GM03348 (cell line): Measurements from ENCODE around the gene CORO2B.

Source experiments
- DNase-seq: peaks from one replicate; pipeline ENCODE4 v3.0.0; 2012; ENCODE audit warnings: low spot score

The CORO2B gene

DNA sequence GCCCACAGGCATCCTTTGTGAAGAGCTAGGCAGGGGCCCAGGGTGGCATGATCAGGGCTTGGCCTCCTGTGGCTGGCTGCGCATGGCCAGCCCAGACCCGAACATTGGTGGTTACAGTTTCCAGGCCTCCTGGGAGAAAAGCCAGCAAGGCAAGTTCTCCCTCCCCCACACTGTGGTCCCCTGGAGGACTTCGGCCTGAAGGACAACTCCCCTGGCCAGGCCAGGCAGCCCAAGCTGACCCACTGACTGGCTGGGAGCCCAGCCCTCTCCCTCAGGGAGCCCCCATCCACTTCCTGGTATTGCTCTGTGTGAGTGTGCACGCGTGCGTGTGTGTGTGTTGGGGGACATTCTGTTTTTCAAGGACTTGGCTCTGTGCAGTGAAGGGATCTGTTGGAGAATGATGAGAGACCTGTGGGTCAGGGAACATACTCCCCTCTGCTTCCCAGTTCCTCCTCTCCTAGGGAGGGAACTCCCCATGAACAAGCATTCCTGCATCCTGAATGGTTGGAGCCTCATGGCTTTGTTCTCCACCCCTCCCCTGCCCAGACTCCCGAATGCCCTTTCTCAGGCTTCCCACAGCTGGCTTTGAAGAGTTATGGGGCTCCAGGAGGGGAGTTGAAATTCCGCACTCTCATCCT lies 29.5 kb downstream of the CORO2B start:
- no peak for DNase-seq

DNA sequence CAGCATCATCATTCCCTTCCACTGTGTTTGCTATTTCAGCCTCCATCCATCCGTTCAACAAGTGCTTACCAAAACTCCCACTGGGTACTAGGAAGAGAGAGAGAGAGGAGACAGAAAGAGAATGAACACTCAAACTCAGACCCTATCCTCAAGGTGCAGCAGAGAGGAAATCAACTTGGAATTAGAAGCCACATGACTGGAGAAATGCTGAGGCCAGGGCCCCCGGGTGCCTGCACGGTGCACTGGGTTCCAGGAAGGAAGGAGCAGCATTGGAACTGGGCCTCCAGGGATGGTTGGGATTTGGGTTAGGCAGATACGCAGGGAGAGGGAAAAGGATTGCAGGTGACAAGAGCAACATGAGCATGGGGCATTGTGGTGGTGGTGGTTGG lies 30.0 kb downstream of the CORO2B start:
- no peak for DNase-seq

DNA sequence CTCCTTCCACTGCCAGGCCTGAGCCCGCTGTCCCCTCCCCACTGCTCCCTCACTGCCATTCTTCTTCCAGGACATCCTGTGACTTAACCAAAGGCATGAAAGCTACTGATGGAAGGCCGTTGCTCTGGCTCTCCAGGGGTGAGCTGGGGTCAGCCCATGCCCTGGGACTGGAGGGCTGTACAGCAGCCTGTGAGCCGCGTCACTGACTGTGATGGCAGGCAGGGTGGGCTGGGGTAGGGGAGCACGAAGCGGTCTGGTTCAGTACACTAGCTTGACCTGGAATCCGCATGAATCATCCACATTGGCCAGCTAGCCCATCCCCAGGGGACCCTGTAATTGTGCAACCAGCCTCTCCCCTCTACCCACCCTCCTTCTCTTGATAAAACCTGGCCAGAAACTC lies 30.8 kb downstream of the CORO2B start:
- DNase-seq = peak; percentile 28

DNA sequence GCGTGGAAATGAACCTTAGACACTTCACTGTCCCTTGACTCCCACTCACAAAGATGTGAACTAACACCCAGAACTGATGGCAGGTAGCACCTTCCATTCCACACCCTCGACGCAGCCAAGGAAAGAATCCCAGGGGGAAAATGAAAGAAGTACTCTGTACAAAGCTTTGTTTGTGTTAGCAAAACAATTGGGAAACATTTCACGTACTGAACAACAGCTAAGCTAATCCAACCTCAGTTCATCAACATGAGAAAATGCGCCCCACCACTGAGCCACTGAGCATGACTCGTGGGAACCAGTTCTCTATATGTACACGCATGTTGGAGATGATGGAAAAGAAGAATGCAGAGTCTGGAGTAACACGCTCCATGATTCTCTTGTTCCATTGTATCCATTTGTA lies 32.0 kb downstream of the CORO2B start:
- no peak for DNase-seq

DNA sequence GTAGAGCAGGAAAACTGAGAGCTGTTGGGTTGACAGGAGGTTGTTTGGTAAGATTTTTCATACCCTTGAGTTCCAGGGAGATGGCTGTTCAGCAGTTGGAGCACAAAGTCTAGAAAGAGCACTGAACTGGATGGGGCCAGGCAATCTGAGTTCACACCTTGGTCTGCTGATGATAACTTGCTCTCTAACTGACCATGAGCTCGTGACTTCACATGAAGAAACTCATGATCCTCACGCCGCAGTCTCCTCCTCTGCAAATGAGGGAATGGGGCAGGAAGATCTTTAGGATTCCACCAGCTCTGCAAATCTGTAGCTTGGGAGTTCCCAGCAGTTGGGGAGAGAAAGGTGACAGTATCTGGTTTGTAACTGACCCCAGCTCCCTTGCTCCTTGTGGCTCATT lies 33.7 kb downstream of the CORO2B start:
- DNase-seq = no peak

DNA sequence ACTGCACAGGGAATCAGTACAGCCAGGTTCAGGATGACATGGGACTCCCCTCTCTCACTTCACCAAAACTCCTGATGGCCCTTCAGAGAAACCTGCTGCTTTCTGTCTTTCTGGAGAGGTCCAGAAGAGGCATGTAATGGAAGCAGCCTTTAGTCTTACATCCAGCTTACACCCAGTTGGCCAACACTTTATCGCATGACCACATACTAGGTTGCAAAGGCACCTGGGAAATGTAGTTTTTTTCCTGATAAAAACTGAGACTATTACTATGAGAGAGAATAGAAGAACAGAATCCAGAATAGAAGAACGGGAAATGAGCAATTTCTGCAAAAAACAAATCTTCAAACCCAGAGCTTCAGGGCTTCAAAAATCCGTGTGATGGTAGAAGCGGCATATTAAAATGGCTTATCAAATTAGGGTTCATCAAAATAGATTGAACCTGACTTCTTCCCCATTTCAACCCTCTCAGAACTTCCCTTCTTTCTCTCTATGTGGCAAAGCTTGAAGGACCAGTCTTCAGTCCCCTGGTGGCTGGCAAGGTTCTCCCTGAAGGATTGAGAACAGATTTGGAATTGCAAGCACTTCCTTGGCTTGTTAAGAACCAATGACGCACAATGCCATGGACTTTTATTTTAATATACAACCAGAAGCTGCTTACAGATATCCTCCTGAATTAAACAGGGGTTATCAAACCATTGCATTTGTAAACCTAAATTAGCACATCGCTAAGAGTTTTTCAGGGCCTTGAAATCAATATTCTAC lies 34.4 kb downstream of the CORO2B start:
- no peak for DNase-seq

DNA sequence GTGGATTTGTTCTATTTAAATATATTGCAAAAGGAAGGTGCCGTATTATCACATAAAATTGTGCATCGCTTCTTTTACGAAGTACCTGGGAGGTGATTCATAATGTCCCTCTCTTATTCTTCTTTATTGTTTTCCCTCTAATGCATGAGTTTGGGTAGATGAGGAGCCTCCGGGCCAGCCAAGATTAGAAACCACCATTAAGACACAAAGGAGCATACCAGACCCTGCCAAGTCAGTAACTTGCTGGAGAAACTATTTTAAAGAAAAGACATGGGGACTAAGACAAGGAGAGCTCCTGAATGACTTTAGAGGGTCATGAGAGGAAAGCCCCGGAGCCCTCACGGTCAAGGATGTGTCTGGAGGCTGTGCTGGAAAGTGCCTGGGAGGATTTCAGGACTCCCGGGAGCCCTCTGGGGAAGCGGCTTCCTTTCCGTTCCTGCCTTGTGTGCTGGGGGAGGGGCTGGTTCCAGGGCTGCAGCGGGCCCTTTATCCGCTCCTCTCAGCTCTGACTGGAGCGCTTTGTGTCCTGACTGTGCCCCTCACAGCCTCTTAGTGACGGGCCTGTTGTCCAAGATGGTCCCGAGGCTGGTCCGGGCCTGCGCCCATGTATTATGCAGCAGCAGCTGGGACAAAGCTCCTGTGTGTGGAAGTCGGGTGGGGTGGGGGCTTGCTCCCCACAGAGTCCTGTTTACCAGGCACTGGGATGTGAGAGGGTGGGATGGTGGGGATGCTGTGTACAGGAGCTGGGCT lies 35.7 kb downstream of the CORO2B start:
- no peak for DNase-seq

DNA sequence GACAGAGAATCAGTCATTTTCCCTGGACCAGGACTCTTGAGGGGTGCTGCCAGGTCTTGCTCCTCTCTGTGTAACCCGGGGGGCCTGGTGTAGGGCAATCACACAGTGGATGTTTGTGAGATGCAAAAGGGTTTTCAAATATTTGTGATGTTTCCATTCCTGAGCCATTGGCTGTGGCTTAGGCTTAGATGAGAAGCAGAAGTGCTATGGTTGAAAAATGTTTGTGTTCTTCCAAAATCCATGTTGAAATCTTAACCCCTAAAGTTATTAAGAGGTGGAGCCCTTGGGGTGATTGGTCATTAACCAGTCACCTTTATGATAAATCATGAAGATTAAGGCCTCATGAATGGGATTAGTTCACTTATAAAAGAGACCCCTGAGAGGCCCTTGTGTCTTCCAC lies 36.5 kb downstream of the CORO2B start:
- DNase-seq = no peak

DNA sequence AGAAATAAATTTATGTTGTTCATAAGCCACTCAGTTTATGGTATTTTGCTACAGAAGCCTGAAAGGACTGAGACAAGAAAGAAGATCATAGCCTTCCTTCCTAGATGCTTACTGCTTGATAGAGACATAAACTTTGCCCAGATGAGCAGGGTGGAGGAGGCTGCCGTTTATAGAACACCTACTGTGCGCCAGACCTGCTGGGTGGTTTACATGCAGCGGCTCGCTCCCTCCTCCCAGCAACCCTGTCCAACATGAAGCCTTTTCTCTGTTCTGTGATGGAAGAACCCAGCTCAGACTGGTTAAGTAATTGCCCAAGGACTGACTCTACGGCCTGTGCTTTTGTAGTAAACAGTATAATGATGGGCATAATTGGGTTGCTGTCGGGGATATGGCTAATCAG lies 37.0 kb downstream of the CORO2B start:
- no peak for DNase-seq

DNA sequence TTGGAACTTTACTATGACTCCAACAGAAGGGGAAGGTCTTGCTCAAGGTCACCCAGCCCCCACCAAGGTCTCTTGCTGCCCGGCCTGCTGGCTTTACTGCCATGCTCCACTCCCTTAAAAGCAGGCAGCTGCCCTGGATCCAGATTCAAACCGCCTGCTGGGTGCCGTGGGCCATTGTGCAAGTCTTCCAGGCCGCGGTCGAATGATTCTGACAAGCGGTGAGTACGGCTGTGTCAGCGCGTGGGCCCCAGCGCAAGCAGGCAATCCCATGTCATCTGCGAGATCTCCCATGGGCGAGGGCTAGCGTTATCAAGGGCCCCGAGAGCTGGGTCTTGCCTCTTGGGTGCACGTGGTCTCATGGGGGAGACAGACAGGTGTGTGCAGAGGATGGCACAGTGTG lies 37.6 kb downstream of the CORO2B start:
- DNase-seq = no peak

DNA sequence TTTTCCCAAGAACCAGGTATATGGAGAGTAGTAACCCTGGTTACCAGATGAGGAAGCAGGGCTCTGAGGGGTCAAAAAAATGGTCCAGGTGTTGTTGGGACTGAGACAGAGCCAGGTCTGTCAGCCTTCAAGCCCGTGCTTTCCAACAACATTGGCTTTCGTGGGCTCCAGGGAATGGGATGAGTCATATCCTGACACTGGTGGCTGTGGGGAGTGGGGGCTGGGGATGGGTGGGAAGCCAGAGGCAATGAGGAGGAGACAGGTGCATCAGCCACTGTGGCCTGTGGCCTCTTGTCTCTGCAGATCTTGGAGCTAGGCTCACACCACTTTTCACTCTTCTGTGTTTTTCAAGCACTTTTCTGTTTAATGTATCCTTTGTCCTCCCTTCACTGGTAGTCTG lies 38.2 kb downstream of the CORO2B start:
- peak; percentile 38 for DNase-seq

DNA sequence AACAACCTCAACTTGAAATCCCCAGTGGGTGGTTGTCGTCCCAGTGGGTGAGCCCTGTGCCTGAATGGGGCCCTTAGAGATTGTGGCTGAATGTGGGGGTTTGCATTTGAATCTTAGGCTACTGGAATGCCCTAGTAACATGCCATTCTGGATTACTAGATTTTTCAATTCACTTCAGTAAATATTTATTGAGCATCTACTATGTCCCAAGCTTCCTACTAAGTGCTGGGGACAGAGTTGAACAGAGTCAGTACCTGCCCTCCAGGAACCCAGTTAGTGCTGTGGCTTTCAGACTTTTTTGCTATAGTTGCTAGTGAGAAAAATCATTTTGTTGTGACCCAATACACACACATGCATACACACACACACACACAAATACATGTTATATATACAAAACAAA lies 39.0 kb downstream of the CORO2B start:
- DNase-seq = no peak

DNA sequence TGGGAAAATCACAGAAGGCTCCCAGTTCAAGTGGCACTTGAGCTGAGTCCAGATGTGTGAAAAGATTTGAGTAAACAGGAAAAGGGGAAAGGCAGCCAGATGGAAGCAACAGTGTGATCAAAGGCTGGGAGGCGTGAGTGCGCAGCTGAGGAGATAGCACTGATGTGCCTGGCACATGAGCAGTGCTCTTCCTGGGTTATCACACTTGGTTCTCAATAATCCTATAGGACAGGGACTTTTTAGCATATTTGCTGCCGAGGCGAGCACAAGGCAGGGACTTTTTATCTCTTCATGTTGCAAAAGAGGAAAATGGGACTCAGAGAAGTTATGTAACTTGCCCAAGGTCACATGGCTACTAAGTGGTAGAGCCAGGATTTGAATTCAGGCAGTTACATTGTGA lies 39.6 kb downstream of the CORO2B start:
- no peak for DNase-seq

DNA sequence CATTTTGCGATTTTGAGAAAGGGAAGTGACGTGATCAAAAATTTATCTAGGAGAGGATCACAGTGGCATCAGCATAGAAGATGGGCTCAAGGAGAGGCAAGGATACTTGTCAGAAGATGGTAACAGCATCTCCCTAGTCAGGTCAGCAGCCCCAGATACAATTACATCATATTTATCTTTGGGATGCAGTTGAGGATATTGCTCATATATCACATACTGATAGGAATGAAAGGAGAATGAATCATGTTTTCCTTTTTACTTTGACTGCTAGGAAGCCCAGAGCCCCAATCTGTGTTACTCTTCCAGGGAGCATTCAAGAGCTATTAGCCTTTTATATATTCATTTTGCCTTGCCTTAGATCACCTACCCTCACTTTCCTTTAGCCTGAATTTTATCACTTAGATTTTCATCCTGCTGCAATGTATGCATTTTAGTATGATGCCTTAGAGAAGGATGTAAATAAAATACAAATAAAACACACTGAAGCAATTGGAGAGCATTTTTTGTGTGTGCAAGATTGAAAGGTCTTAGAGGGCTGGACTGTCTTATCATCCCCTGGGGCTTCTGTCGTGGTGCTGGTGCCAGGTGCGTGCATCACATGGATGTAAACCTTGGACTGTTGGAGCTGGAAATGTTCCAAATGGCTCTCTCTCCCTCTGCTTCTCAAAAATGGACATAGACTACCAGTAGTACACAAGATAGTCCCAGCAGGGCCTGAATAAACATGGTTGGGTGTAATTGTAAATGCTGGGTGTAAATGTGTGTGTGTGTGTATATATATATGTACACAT lies 40.3 kb downstream of the CORO2B start:
- peak; percentile 36 for DNase-seq

DNA sequence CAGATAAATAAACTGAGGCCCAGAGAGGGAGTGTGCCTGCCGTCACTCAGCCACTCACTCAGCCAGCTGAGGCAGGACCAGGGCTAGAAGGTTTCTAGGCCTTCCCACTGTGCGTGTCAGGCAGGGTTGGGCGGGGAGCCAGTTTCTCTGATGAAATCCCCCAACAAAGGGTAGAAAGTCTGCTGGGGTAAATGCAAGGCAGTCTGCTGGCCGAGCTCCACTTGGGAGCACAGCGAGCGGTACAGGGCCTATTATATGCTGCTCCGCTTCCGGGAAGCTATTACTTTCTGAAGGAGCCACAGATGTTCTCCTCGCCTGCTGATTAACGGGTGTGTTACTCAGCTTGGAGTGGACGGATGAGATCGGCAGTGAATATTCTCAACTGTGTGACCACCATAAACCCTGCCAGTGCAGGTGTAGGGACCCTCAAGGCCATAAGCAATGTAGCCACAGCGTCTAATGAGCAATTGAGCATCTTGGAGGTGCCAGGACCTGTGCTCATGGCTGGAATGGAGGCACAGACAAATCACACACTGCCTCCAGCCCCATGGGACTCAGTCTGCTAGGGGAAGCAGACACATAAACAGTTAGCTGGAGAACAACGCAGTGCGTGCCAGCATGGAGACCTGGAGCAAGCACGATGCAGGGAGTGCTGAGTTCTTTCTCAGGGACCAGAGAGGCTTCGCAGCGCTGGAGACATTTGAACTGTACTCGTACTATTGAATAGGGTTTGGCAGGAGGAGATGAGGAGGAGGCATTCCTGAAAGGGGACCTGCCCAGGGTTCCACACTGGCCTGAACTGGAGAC lies 42.1 kb downstream of the CORO2B start:
- DNase-seq = peak; percentile 94

DNA sequence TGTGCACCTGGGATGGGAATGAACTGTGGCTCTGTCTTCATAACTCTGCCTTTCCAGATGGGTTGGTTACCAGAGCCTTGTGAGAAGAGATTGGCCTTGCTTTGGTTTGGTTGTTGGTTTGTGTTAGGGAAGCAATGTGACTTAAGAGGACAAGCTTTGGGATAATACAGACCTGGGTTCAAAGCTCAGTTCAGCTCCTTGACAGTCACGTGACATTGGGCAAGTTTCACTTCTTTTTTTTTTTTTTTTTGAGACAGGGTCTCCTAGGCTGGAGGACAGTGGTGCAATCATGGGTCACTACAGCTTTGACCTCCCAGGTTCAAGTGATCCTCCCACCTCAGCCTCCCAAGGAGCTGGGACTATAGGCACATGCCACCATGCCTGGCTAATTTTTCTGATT lies 42.7 kb downstream of the CORO2B start:
- no peak for DNase-seq

DNA sequence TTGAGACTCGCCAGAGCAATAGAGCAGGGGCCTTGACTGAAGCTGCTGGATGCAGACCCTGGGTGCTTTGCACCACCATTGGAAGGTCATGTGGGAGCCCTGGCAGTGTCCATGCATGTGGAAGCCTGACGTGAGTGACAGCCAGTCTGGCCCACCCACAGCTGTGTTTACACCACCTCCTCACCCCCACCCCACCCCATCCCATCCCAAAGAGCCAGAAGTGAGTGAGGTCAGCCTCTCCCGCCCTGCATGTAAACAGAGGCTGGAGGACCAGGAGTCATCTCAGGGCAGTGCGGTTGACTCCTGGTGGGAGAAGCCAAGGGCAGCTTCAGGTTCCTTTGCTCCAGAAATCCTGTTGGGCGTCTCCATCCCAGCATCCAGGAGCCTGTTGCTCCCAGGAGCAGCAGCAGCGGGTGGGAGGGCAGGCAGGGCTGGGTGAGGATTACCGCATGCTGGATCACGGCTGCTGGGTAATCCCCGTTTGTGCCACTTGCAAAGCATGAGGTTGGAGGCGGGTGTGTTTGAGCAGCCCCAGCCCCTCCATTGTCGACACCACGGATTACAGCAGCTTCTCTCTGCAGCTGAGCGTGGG lies 44.6 kb downstream of the CORO2B start:
- DNase-seq = no peak

DNA sequence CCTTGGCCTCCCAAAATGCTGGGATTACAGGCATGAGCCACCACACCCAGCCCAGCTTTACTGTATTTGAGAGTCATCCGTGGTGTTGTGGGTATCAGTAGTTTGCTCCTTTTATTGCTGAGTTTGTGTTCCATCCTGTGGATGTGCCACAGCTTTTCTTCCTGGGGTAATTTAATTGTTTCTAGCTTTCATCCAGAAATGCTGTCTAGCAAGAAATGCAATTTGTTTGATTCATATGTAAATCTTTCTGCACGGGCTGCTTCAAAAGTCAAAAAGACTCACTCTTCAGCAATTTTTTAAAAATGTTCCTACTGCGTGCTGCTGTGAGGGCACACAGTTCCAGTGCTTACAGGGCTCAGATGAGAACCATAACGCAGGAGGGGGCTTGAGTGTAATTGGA lies 47.1 kb downstream of the CORO2B start:
- DNase-seq = no peak

DNA sequence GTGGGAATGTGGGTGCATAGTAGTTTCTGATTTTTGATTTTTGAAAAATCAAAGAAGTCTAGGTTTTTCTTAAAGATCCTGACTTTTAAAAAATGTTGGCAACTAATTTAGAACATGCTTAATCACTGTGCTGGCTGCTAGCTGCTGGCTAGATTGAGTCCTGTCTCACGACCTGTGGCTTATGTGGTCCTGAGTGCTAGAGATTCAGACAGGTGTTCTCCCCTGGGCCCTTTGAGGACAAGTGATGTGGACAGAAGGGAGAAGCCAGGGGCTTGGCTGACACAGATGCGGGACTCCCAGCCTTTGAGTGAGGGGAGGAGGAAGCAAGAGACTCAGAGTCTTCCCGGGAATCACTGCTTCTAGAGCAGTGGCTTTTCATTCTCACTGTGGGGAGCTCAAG lies 47.5 kb downstream of the CORO2B start:
- no peak for DNase-seq

DNA sequence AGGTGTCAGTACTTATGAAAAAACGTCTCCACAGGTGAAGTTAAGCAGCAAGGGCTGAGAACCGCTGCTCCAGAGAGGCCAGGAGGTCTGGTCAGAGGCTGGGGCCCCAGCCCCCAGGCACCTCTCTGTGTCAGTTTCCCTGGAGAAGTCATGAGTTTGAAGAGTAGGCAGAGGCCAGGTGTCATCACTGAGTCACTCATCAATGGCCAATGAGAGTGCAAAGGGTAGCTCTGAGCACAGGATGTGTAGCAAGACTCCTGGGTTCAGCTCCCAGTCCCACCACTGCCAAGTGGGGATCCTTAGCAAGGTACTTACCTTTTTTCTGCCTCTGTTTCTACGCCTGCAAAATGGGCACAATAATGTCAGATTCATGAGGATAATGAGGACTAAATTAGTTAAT lies 47.9 kb downstream of the CORO2B start:
- no peak for DNase-seq

DNA sequence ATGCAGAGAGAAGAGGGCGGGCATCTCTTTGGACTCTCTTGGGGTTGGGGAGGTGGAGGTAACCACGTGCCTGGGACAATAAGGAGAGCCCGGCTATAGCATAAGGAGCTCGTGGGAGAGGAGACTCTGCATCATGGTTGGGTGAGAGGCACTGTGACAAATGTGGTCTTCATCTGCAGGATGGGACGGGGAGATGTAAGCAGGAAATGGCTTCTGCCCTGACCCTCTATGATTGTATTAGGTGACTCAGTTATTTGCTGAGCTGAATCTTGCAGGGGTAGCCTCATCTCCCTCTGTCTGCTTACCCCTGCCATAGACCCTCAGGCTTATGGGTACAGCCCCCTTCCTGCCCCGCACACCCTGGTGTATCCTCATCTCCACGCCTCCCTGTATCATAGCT lies 48.7 kb downstream of the CORO2B start:
- DNase-seq = no peak
